KBM-7 (cell line): Measurements from ENCODE around the gene PDZRN4.
"Not testable (repeated sequence)": the region's sequence is repeated elsewhere in the genome, so short reads cannot be mapped to it uniquely, and the experiment has no call there.

Experiments used
- DNase-seq: peaks from one replicate; pipeline ENCODE4 v3.0.0-alpha.2; 2015
- in situ Hi-C: fragments of 300-500 bp; cut with MboI; formaldehyde crosslinking; loops from 2 replicates; pipeline ENCODE4 v1.14.3; 2020; ENCODE audit warnings: low sequenced_read_pairs, low pct_unique_long_range_greater_than_20kb, mixed read lengths

The PDZRN4 gene

DNA sequence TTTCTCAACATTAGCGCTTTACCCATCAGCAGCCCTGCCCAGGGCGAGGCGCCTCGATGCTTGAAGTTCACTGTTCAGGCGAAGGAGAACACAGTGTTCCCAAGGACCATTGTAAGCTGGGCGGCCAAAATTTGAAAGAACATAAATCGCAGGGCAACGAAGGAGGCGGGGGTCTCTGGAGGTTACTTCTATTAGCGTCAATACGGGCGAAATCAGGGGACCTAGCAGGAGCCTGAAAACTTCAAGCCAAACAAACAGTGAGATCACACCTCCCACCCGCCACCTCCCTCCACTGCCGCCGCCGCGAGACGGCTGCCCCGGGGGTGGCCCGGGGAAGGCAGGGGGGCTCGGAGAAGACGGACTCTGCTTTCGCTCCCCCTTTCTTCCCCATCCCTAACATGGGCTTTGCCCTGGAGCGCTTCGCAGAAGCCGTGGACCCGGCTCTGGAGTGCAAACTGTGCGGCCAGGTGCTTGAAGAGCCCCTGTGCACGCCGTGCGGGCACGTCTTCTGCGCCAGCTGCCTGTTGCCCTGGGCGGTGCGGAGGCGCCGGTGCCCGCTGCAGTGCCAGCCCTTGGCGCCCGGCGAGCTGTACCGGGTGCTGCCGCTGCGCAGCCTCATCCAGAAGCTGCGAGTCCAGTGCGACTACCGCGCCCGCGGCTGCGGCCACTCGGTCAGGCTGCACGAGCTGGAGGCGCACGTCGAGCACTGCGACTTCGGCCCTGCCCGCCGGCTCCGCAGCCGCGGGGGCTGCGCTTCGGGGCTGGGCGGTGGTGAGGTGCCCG lies at the start of gene PDZRN4:
Gene PDZRN4 (plus strand): TSS at position 263 of the 783 bp plus-strand sequence.
- in situ Hi-C loops = no loop called here
- DNase-seq = no peak

GRCh38 chr12:41140117-41140516 lies 48.0 kb upstream of the PDZRN4 start:
- no peak for DNase-seq
- in situ Hi-C loops = no loop called here

GRCh38 chr12:41141104-41141503 lies 47.0 kb upstream of the PDZRN4 start:
- DNase-seq = no peak
- in situ Hi-C loops = no loop called here

- no peak for DNase-seq
- in situ Hi-C loops = no loop called here
These were observed 45.7 kb upstream of the PDZRN4 start for GRCh38 chr12:41142376-41142775.

DNA sequence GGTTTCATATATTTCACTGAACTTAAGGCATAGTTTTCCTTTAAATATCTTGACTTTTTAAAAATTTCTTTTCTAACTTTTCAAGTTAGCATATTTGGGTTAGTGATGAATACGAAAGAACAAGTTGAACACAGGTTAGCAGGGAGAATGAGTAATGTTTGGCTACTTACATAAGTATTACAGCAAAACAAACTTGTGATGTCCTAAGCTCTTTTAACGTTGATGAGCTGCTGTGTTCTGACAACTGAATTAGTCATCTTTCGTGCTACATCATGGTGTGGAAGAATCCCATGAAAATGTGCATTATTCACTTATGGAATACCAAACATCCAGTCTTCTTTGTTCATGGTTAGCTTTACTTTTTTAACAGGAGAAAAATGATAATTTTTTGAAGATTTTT lies 36.3 kb upstream of the PDZRN4 start:
- in situ Hi-C loops = no loop called here
- no peak for DNase-seq

GRCh38 chr12:41162461-41162860 lies 25.7 kb upstream of the PDZRN4 start:
- in situ Hi-C loops = no loop called here
- DNase-seq = no peak

DNA sequence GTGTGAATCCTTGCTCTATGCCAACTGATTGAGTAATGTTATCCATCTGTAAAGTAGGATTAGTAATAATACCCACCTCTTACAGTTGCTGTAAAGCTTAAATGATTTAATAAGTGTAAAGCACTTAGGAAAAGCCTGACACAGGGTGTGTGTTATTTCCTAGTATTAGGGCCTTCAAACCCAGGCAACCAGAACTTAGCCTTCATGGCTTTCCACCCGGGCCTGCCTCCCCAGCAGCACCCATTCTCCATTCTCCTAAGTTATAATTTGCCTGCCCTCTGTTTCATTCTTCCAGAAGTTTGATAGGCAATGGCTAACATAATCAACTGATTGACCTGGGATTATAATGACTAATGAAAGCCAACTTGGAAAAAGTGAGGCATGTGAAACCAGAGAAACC lies 20.4 kb upstream of the PDZRN4 start:
- no peak for DNase-seq
- in situ Hi-C loops = no loop called here

GRCh38 chr12:41174602-41175001 lies 13.5 kb upstream of the PDZRN4 start:
- in situ Hi-C loops = no loop called here
- no peak for DNase-seq

DNA sequence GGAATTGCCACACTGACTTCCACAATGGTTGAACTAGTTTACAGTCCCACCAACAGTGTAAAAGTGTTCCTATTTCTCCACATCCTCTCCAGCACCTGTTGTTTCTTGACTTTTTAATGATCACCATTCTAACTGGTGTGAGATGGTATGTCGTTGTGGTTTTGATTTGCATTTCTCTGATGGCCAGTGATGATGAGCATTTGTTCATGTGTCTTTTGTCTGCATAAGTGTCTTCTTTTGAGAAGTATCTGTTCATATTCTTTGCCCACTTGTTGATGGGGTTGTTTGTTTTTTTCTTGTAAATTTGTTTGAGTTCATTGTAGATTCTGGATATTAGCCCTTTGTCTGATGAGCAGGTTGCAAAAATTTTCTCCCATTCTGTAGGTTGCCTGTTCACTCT lies 8.6 kb upstream of the PDZRN4 start:
- DNase-seq, in situ Hi-C loops: not testable (repeated sequence)

DNA sequence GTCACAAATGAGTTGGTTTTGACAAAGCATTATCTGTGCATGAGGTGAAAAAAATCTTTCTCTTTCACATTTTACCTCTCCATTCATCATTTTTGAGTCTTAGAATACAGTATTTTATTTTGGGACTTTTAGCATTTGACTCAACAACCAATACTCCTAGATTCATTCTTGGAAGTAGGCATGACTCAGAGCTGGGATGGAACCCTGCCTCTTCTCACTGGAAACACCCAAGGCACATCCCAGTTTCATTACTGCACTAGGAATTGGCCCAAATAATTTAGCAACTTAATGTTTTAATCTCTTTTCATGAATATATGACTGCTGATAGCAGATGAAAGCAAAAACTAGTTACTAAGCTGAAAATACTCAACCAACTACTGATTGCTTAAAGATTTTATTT lies 3.3 kb upstream of the PDZRN4 start:
- in situ Hi-C loops = no loop called here

DNA sequence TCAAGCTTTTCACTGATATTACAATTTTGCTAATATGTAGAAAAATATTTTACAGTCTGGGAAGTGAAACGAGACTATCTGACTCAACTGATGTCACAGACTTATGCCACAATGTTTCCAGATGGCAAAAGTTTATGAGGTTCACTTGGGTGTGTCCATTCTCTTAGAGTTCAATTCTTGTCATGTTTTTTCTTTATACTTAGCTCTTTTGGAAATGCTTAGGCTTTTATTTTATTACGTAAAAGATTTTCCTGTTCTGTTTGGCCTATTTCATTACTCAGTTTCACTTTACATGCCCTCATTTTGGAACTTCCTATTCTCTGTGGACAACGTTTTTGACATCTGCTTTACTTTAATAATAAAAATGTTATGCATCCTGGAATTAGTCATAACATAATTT lies 2.1 kb upstream of the PDZRN4 start:
- in situ Hi-C loops = no loop called here
- no peak for DNase-seq

More for the DNA sequence above, 3.3 kb upstream of the PDZRN4 start:
- DNase-seq = no peak

- in situ Hi-C loops = no loop called here
- DNase-seq = no peak
These were observed 798 bp downstream of the PDZRN4 start for GRCh38 chr12:41188841-41189394.

- DNase-seq = no peak
- in situ Hi-C loops = no loop called here
These were observed 1.5 kb downstream of the PDZRN4 start for GRCh38 chr12:41189395-41190251.

- in situ Hi-C loops = no loop called here
- no peak for DNase-seq
These were observed 2.2 kb downstream of the PDZRN4 start for GRCh38 chr12:41190338-41190737.

GRCh38 chr12:41191549-41191948 lies 3.4 kb downstream of the PDZRN4 start:
- DNase-seq, in situ Hi-C loops: not testable (repeated sequence)

DNA sequence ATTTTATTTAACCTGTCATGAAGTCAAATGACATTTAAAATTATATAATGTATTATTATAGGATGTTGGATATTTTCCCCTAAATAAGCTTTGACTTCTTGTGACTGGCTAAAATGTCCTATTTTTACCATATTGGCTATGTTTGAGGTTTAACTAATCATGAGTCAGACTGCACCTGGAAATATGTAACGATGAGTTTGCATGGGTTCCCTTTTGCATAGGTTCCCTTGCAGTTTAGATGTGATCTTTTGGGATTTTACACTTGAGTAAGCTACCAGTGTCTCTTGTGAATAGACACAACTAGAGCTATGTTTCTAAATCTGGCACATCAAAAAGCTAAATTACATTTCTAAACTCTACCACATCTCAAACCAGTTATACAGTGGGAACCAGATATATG lies 5.2 kb downstream of the PDZRN4 start:
- in situ Hi-C loops = no loop called here
- DNase-seq = no peak

DNA sequence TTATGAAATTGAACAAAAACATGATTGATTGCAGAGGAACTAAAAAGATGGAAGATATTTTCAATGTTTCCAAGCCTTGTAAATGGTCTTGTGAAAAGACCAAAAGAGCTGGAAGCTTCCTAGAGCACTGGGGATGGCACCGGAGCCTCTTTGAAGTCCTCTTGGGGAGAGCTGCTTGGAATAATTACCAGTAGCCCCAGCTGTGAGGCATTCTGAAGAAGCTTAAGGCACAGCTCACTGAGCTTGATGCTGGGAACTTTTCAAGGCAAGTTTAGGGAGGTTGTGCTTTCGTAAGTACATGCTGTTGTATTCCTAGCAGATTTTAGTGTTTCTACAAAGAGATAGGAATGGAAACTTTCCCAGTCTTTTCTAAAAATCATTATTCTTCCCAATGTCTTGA lies 13.9 kb downstream of the PDZRN4 start:
- in situ Hi-C loops = no loop called here
- DNase-seq = no peak

DNA sequence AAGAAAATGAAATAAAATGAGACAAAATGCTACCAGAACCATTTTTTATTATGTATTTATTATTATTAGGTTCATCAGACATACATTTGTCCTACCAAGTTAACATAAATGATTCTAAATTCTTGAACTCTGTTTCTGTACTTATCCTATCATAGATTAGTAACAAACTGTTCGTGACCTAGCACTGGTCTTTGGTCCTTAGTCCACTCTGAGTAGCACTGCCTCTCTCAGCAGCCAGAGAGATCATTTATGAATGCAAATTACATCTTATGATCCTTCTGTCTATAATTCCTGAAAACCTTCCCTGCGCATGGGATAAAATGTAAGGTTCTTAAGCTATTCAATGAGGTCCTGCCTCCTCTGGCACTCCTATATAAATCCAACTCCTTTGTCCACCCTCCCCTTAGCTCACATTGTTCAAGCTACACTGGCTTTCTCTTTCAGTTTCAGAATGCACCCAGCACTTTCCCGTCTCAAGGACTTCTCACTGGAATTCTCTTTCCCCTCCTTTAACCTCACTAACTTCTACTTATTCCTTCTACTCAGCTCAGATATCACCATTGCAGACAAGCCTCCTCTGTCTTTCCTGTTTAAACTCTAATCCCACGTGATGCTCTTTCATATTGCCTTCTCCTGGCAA lies 17.1 kb downstream of the PDZRN4 start:
- in situ Hi-C loops = no loop called here
- no peak for DNase-seq

- in situ Hi-C loops = no loop called here
These were observed 18.2 kb downstream of the PDZRN4 start for GRCh38 chr12:41206298-41206697.

GRCh38 chr12:41211448-41211847 lies 23.3 kb downstream of the PDZRN4 start:
- in situ Hi-C loops = no loop called here
- no peak for DNase-seq

More at GRCh38 chr12:41206298-41206697, 18.2 kb downstream of the PDZRN4 start:
- DNase-seq = no peak
